ENCODE measurements around the gene SHOC2.
"Not testable (repeated sequence)": the region's sequence is repeated elsewhere in the genome, so short reads cannot be mapped to it uniquely, and the experiment has no call there.

SHOC2 gene

GRCh38 chr10:110901954-110902819, 17.2 kb upstream of the SHOC2 start:
- DNase-seq (ENCODE audit: low read depth in 2 of 2), result no peak

DNA sequence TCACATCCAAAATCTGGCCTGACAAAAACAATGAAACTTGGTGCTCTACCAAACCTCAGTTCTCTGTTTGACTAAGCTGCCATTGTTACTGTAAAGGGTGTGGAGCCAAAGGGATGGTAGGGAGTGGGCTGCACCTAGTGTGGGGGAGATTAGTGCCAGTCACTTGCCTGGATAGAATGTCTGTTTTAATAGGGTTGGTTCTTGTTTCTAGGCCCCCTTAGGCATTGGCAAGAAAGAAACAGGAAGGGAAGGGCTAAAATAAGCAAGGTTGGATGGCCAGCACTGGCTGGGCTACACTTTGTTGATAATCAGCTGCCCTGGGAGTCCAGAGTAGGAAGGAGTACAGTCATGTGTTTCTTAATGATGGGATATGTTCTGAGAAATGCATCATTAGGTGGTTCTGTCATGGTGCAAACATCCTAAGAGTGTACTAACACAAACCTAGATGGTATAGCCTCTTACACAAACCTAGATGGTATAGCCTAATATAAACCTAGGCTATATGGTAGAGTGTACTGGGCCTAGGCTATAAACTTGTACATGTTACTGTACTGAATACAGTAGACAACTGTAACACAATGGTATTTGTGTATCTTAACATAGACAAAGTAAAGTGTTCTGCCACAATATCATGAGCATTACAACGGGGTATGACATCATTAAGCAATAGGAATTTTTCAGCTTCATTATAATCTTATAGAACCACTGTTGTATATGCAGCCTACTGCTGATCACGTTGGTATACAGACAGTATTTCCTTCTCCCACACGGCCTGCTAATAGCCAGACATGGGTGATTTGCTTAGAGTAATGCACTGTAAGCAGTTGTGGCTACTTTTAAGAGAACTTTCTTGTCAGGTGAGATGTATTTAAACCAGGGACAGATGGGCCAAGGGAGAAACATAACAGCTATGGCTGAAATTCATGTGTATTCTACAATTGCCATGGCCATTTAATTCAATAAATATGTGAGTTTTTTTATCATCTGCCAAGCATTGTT, 15.8 kb upstream of the SHOC2 start:
- no peak for DNase-seq (ENCODE audit: low read depth in 2 of 2)

- no peak for DNase-seq (ENCODE audit: low read depth in 2 of 2)
Observed at GRCh38 chr10:110910138-110910537, 9.3 kb upstream of the SHOC2 start.

- no peak for DNase-seq (ENCODE audit: low read depth in 2 of 2)
Observed at GRCh38 chr10:110912374-110912773, 7.0 kb upstream of the SHOC2 start.

- DNase-seq (ENCODE audit: low read depth in 2 of 2), result no peak
Observed at GRCh38 chr10:110914431-110914830, 5.0 kb upstream of the SHOC2 start.

- no peak for DNase-seq (ENCODE audit: low read depth in 2 of 2)
Observed at GRCh38 chr10:110915035-110915434, 4.4 kb upstream of the SHOC2 start.

GRCh38 chr10:110915600-110915999, 3.8 kb upstream of the SHOC2 start:
- DNase-seq (ENCODE audit: low read depth in 2 of 2), result not testable (repeated sequence)

GRCh38 chr10:110916554-110917346, 2.7 kb upstream of the SHOC2 start:
- no peak for DNase-seq (ENCODE audit: low read depth in 2 of 2)

GRCh38 chr10:110918269-110918642, 1.1 kb upstream of the SHOC2 start:
- peak; percentile 67 to 86 for DNase-seq (ENCODE audit: low read depth in 2 of 2)

DNA sequence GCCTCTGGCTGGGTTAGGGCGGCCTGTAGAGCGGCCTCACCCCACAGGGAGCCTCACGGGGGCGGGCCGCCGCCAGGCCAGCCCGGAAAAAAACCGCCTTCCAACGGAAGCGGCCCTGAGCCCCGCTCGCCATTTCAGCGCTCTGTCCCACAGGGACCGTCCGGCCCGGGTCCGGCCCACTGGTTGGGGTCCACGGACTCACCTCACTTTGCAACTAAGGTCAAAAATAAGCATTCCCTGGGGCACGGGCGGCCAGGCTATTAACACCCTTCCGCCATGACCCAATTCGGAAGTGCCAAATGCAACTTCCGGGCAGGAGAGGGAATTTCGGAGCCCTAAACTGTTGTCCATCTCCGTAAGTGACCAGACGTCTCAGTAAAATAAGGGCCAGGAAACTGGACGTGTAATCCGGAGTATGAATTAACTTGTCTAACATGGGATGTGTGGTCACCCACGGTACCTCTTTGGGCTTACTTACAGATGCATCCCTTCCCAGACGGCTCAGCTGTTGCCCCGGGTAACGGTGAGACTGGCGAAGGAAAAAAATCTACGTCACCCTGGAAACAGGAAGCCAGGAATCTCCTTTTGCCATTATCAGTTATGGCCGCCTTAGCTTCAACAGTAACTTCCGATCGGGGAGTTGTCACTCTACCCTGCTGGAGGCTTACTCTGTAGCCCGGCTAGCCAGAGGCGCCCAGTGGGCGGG, 608 bp upstream of the SHOC2 start, which contains the start of gene BBIP1:
BBIP1 (minus strand) TSS at position 538 of the 706 bp plus-strand sequence. CDS start 1,023 bp downstream, outside the sequence.
- peak in 1 of 2 experiments; percentile 24 for DNase-seq (ENCODE audit: low read depth in 2 of 2)

DNA sequence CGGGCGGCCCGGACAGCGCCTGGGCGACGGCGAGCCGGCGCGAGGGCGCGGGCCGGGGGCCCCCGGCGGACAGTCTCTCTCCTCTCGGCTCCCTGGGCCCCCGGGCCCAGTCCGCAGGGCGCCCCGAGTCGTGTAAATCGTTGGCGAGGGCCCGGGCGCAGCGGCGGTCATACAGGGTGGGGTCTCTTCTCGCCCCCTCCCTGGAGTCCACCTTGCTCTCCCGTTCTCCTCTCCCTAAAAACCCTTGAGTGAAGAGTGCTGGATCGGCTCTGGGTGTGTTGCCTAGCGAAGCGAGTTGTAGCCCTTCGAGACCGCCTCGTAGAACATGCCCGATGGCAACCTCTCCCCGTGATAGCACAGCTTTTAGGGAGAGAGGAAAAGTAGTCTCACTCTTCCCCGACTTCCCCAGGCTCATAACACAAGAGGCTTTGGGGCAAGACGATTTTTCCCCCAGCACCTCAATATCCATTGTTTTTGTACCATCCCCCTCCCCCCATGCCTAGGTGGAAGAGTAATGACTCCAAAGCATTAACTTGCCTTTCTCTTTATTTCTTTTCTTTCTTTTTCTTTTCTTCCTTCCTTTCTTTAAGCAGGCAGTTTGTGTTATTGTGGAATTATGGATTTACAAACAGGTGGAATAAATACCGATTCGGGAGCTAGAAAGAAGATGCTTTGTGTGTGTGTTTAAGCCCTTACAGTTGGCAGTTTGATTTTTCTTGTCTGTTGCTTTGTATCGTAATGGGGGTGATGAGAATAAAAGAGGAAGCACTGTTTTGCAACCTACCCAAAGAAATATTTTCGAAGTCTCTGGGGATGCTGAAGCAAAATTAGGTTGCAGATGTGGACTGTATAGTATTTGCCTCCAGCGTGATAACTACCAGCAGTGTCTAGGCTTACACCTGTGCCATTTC, 822 bp downstream of the SHOC2 start:
- DNase-seq (ENCODE audit: low read depth in 2 of 2), result peak in 1 of 2 experiments; percentile 14

- no peak for DNase-seq (ENCODE audit: low read depth in 2 of 2)
Observed at GRCh38 chr10:110923856-110924493, 4.6 kb downstream of the SHOC2 start.

DNA sequence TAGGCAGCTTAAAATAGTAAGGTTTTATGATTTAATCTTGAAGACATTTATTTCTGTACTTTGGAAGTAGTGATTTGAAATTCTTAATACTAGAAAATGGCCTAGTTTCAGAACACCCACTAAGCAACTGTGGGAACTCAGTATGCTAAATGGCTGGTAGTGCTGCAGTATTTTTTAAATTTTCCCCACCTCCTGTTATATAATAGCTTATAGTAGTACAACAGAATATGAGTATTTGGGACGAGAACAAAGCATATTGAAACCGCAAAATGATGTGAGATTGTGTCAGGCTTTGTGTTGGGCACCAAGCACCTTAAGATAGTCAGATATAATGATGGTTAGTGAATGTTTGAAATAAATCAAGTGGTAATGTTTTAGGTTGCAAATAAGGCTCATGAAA, 8.1 kb downstream of the SHOC2 start:
- DNase-seq (ENCODE audit: low read depth in 2 of 2), result no peak

GRCh38 chr10:110931769-110932381, 12.5 kb downstream of the SHOC2 start:
- DNase-seq (ENCODE audit: low read depth in 2 of 2), result no peak

GRCh38 chr10:110932505-110933180, 13.2 kb downstream of the SHOC2 start:
- no peak for DNase-seq (ENCODE audit: low read depth in 2 of 2)

- no peak for DNase-seq (ENCODE audit: low read depth in 2 of 2)
Observed at GRCh38 chr10:110936757-110937156, 17.4 kb downstream of the SHOC2 start.

GRCh38 chr10:110939419-110939818, 20.0 kb downstream of the SHOC2 start:
- DNase-seq (ENCODE audit: low read depth in 2 of 2), result no peak

GRCh38 chr10:110944792-110945396, 25.5 kb downstream of the SHOC2 start:
- no peak for DNase-seq (ENCODE audit: low read depth in 2 of 2)

All from stimulated activated CD4-positive, alpha-beta T cell treated with anti-CD3 and anti-CD28 coated beads, Interleukin-12 subunit alpha, Interleukin-12 subunit beta, amount 100 ng/mL, for 24 hours (primary cell).